Skeletal muscle tissue (tissue), 4 donors: Measurements from ENCODE around the gene SEC14L3. TPM values are rescaled to one million over a fixed set of nuclear protein-coding genes. Genes with fewer than 3 reads are reported as not detected.

Experiments used
- H3K27ac ChIP-seq: one replicate; pipeline ENCODE4 v1.7.0; 2013; ENCODE audit warnings: mild to moderate bottlenecking, low read depth, low read length, inconsistent platforms
- H3K27me3 ChIP-seq, 3 donors: one replicate each; pipeline ENCODE4 v1.7.0; 2013; ENCODE audit warnings: low read length in 3 of 3; ENCODE audit not compliant: control insufficient read depth in 3 of 3, insufficient read depth in 3 of 3
- H3K36me3 ChIP-seq, 3 donors: one replicate each; pipeline ENCODE4 v1.7.0; 2013; ENCODE audit warnings: low read length in 3 of 3; ENCODE audit not compliant: control insufficient read depth in 3 of 3, insufficient read depth in 3 of 3
- H3K4me1 ChIP-seq, 3 donors: one replicate each; pipeline ENCODE4 v1.7.0; 2013; ENCODE audit warnings: low read length in 3 of 3, mild to moderate bottlenecking in 3 of 3; ENCODE audit not compliant: control insufficient read depth in 3 of 3, insufficient read depth in 3 of 3
- H3K4me3 ChIP-seq, 3 donors: one replicate each; pipeline ENCODE4 v1.7.0; 2013; ENCODE audit warnings: low read length in 3 of 3
- H3K9ac ChIP-seq, 3 donors: one replicate each; pipeline ENCODE4 v1.7.0; 2013; ENCODE audit warnings: low read length in 3 of 3, mild to moderate bottlenecking in 3 of 3, moderate library complexity in 2 of 3, low read depth in 1 of 3
- H3K9me3 ChIP-seq, 3 donors: one replicate each; pipeline ENCODE4 v1.7.0; 2013; ENCODE audit warnings: low read length in 3 of 3; ENCODE audit not compliant: control insufficient read depth in 3 of 3
- total RNA-seq: library from RNA; depleted of rRNA; stranded (reverse); fragments of >200 nt; gene quantifications from one replicate; pipeline ENCODE4 v1.2.3, GENCODE V29; 2014
- donor health status: Osteomylitis.

The SEC14L3 gene
- total RNA-seq, 1 donor from 2014 or later, result not detected

- Histone ChIP-seq H3K9ac (no peak overlapping the region), H3K27ac (no peak overlapping the region), H3K9me3 (no peaks in the 10 kb centered on the region), H3K27me3 (peaks cover 27 to 42% (median 33%) of the 10 kb centered on the region in 3 donors), H3K4me3 (no peak overlapping the region), H3K4me1 (no peaks in the 10 kb centered on the region), H3K36me3 (no peaks in the 10 kb centered on the region)
Observed at GRCh38 chr22:30506507-30506968, 34.7 kb upstream of the SEC14L3 start.

GRCh38 chr22:30503551-30503950 is 31.7 kb upstream of the SEC14L3 start:
- Histone ChIP-seq H3K9me3 (no peaks in the 10 kb centered on the region), H3K4me3 (no peak overlapping the region), H3K27me3 (peaks cover 27 to 49% (median 37%) of the 10 kb centered on the region in 3 donors), H3K27ac (no peak overlapping the region), H3K36me3 (no peaks in the 10 kb centered on the region), H3K9ac (no peak overlapping the region), H3K4me1 (no peaks in the 10 kb centered on the region)

GRCh38 chr22:30502911-30503310 is 31.1 kb upstream of the SEC14L3 start:
- no peaks in the 10 kb centered on the region for H3K9me3 ChIP-seq
- peaks cover 27 to 45% (median 32%) of the 10 kb centered on the region in 3 donors for H3K27me3 ChIP-seq
- H3K4me1 ChIP-seq, result no peaks in the 10 kb centered on the region
- H3K9ac ChIP-seq, result no peak overlapping the region
- H3K27ac ChIP-seq, result no peak overlapping the region
- H3K4me3 ChIP-seq, result no peak overlapping the region
- H3K36me3 ChIP-seq, result no peaks in the 10 kb centered on the region

GRCh38 chr22:30502153-30502552 is 30.3 kb upstream of the SEC14L3 start:
- Histone ChIP-seq H3K36me3 (no peaks in the 10 kb centered on the region), H3K9ac (no peak overlapping the region), H3K27me3 (peaks cover 24 to 41% (median 31%) of the 10 kb centered on the region in 3 donors)

GRCh38 chr22:30500628-30501027 is 28.8 kb upstream of the SEC14L3 start:
- Histone ChIP-seq H3K9me3 (no peaks in the 10 kb centered on the region), H3K27me3 (peaks cover 13 to 30% (median 20%) of the 10 kb centered on the region in 3 donors), H3K36me3 (no peaks in the 10 kb centered on the region), H3K4me1 (no peaks in the 10 kb centered on the region), H3K9ac (no peak overlapping the region), H3K4me3 (no peak overlapping the region), H3K27ac (no peak overlapping the region)

More at GRCh38 chr22:30502153-30502552, 30.3 kb upstream of the SEC14L3 start:
- H3K27ac ChIP-seq, result no peak overlapping the region
- H3K4me3 ChIP-seq, result no peak overlapping the region
- H3K9me3 ChIP-seq, result no peaks in the 10 kb centered on the region
- no peaks in the 10 kb centered on the region for H3K4me1 ChIP-seq

GRCh38 chr22:30497466-30498150 is 25.8 kb upstream of the SEC14L3 start:
- Histone ChIP-seq H3K27me3 (peaks cover 3 to 28% (median 6%) of the 10 kb centered on the region in 3 donors), H3K9me3 (no peaks in the 10 kb centered on the region), H3K4me1 (no peaks in the 10 kb centered on the region), H3K27ac (no peak overlapping the region), H3K9ac (no peak overlapping the region), H3K36me3 (no peaks in the 10 kb centered on the region), H3K4me3 (no peak overlapping the region)

- no peak overlapping the region for H3K4me3 ChIP-seq
- no peaks in the 10 kb centered on the region for H3K36me3 ChIP-seq
- H3K27ac ChIP-seq, result no peak overlapping the region
- H3K4me1 ChIP-seq, result no peaks in the 10 kb centered on the region
- H3K9ac ChIP-seq, result no peak overlapping the region
- H3K9me3 ChIP-seq, result no peaks in the 10 kb centered on the region
- H3K27me3 ChIP-seq, result peaks cover 4 to 29% (median 14%) of the 10 kb centered on the region in 3 donors
Observed at GRCh38 chr22:30495041-30495784, 23.4 kb upstream of the SEC14L3 start.

- H3K27me3 ChIP-seq, result peaks cover 10 to 36% (median 19%) of the 10 kb centered on the region in 3 donors
Observed at GRCh38 chr22:30492144-30492543, 20.3 kb upstream of the SEC14L3 start.

GRCh38 chr22:30491381-30491780 is 19.6 kb upstream of the SEC14L3 start:
- Histone ChIP-seq H3K27me3 (peaks cover 10 to 36% (median 19%) of the 10 kb centered on the region in 3 donors), H3K4me1 (no peaks in the 10 kb centered on the region)

More at GRCh38 chr22:30492144-30492543, 20.3 kb upstream of the SEC14L3 start:
- Histone ChIP-seq H3K27ac (no peak overlapping the region), H3K9me3 (no peaks in the 10 kb centered on the region), H3K36me3 (no peaks in the 10 kb centered on the region), H3K4me1 (no peaks in the 10 kb centered on the region), H3K9ac (no peak overlapping the region), H3K4me3 (no peak overlapping the region)

GRCh38 chr22:30490399-30490798 is 18.6 kb upstream of the SEC14L3 start:
- H3K27ac ChIP-seq, result no peak overlapping the region
- H3K9ac ChIP-seq, result no peak overlapping the region
- no peak overlapping the region for H3K4me3 ChIP-seq
- H3K36me3 ChIP-seq, result no peaks in the 10 kb centered on the region
- peaks cover 10 to 34% (median 19%) of the 10 kb centered on the region in 3 donors for H3K27me3 ChIP-seq
- H3K4me1 ChIP-seq, result no peaks in the 10 kb centered on the region
- no peaks in the 10 kb centered on the region for H3K9me3 ChIP-seq

More at GRCh38 chr22:30491381-30491780, 19.6 kb upstream of the SEC14L3 start:
- Histone ChIP-seq H3K36me3 (no peaks in the 10 kb centered on the region), H3K4me3 (no peak overlapping the region), H3K27ac (no peak overlapping the region), H3K9me3 (no peaks in the 10 kb centered on the region), H3K9ac (no peak overlapping the region)
